A673 (cell line): ENCODE measurements around the gene FITM1.

ENCODE experiments used
- EZH2 ChIP-seq: fragments of 200-600 bp; sonication (generic); IDR thresholded peaks from 2 replicates; pipeline ENCODE4 v1.6.1; 2017; ENCODE audit warnings: borderline replicate concordance, low read depth, mild to moderate bottlenecking, mixed read lengths, antibody characterized with exemption, low read length; ENCODE audit not compliant: poor library complexity, severe bottlenecking
- TF ChIP-seq, protein P1 (sequence below): fragments of 300-800, 200-600 bp; sonication (generic); conservative IDR thresholded peaks from 2 replicates; pipeline ENCODE4 v1.5.1; 2017; ENCODE audit warnings: low read depth, mild to moderate bottlenecking, antibody characterized with exemption, low read length, moderate library complexity, mixed read lengths

DNA sequence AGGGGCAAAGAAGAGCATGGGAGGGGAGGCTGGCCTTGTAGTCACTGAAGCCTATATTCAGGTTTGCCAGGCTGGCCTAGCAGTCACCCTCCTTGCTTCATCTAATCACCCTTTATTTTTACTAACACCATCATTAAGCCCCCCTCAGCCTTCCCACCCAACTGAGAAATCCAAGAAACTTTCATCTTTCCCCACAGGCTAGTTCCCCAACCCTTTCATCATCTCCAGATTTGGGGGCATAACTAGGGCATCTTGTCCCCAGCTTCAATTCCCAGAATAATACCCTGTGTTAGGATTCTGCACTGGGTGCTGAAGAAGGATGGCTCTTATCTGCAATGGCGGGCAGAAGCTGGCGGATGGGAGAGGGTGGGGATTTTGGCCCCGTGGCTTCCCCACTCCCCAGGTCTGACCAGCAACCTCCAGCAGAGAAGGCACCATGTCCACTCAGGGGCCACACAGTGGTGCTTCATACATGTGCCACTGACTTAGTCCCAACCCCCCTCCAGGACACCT, 29.4 kb upstream of the FITM1 start:
- no peak for TF ChIP-seq EZH2
- TF ChIP-seq, protein P1, sequence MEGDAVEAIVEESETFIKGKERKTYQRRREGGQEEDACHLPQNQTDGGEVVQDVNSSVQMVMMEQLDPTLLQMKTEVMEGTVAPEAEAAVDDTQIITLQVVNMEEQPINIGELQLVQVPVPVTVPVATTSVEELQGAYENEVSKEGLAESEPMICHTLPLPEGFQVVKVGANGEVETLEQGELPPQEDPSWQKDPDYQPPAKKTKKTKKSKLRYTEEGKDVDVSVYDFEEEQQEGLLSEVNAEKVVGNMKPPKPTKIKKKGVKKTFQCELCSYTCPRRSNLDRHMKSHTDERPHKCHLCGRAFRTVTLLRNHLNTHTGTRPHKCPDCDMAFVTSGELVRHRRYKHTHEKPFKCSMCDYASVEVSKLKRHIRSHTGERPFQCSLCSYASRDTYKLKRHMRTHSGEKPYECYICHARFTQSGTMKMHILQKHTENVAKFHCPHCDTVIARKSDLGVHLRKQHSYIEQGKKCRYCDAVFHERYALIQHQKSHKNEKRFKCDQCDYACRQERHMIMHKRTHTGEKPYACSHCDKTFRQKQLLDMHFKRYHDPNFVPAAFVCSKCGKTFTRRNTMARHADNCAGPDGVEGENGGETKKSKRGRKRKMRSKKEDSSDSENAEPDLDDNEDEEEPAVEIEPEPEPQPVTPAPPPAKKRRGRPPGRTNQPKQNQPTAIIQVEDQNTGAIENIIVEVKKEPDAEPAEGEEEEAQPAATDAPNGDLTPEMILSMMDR, result no peak
